PC-9 (cell line): ENCODE data around the gene HIVEP2. TPM values are rescaled to one million over a fixed set of nuclear protein-coding genes. Genes with fewer than 3 reads are reported as not detected.

Source experiments
- BruUV-seq: library from RNA; stranded (reverse); fragments of 400-500 nt; replicated peaks from 2 replicates; lab custom pipeline; 2021; lab: Mats Ljungman, UMichigan
- CTCF ChIA-PET: fragments of 300-600 bp; sonication (Branson Sonifier 250); formaldehyde crosslinking; loops from one replicate; lab custom pipeline; 2022; ENCODE audit warnings: antibody characterized with exemption; lab: Charles Lee
- POLR2A ChIA-PET: fragments of 300-600 bp; sonication (Branson Sonifier 250); formaldehyde crosslinking; loops from one replicate; lab custom pipeline; 2022; ENCODE audit warnings: antibody characterized with exemption; ENCODE audit not compliant: unreplicated experiment; lab: Charles Lee
- DNase-seq, 2 experiments: peaks; one replicate each; pipeline versions ENCODE4 v3.0.0 to v3.0.0-alpha.2; 2015 to 2022; ENCODE audit warnings: mixed read lengths in 1 of 2
- H2AFZ ChIP-seq: fragments of 200-600 bp; sonication (generic); 2 replicates; pipeline ENCODE4 v1.8.1; 2017; ENCODE audit warnings: antibody characterized with exemption
- H3F3A ChIP-seq: fragments of 200-600 bp; sonication (generic); 2 replicates; pipeline ENCODE4 v1.8.1; 2017; ENCODE audit warnings: antibody characterized with exemption, mild to moderate bottlenecking, low read depth; ENCODE audit not compliant: insufficient read depth
- H3K27ac ChIP-seq: fragments of 200-600 bp; sonication (generic); 2 replicates; pipeline ENCODE4 v1.6.1; 2016; ENCODE audit warnings: mixed run types
- H3K27me3 ChIP-seq: fragments of 200-600 bp; sonication (generic); 2 replicates; pipeline ENCODE4 v1.6.1; 2016; ENCODE audit warnings: low read depth, mixed run types; ENCODE audit not compliant: insufficient read depth
- H3K36me3 ChIP-seq: fragments of 200-600 bp; sonication (generic); 2 replicates; pipeline ENCODE4 v1.6.1; 2016; ENCODE audit warnings: low read depth, mixed run types
- H3K4me1 ChIP-seq: fragments of 200-600 bp; sonication (generic); replicated peaks from 2 replicates; pipeline ENCODE4 v1.6.1; 2016; ENCODE audit warnings: mixed run types; ENCODE audit not compliant: insufficient read depth
- H3K4me2 ChIP-seq: fragments of 200-600 bp; sonication (generic); 2 replicates; pipeline ENCODE4 v1.6.1; 2017; ENCODE audit warnings: mixed run types
- H3K4me3 ChIP-seq: fragments of 200-600 bp; sonication (generic); 2 replicates; pipeline ENCODE4 v1.6.1; 2016; ENCODE audit warnings: mixed run types
- H3K79me2 ChIP-seq: fragments of 200-600 bp; sonication (generic); 2 replicates; pipeline ENCODE4 v1.6.1; 2017; ENCODE audit warnings: low read depth, mixed run types
- H3K9me2 ChIP-seq: fragments of 200-600 bp; sonication (generic); 2 replicates; pipeline ENCODE4 v1.8.1; 2017; ENCODE audit warnings: mild to moderate bottlenecking; ENCODE audit not compliant: insufficient read depth
- H3K9me3 ChIP-seq: fragments of 200-600 bp; sonication (generic); 2 replicates; pipeline ENCODE4 v1.8.1; 2016; ENCODE audit warnings: low read depth; ENCODE audit not compliant: insufficient read depth
- H4K20me1 ChIP-seq: fragments of 200-600 bp; sonication (generic); 2 replicates; pipeline ENCODE4 v1.8.1; 2017; ENCODE audit not compliant: insufficient read depth
- EZH2 ChIP-seq: fragments of 200-600 bp; sonication (generic); IDR thresholded peaks from 2 replicates; pipeline ENCODE4 v1.8.0; 2017; ENCODE audit warnings: antibody characterized with exemption, low read depth
- intact Hi-C: fragments of 100-400 bp; cut with micrococcal nuclease; formaldehyde crosslinking; loops from one replicate; pipeline ENCODE4 v1.10.0; 2022; ENCODE audit not compliant: unreplicated experiment
- total RNA-seq: library from RNA; stranded (reverse); gene quantifications from 2 replicates; pipeline ENCODE4 v1.2.3, GENCODE V29; 2021
- TF ChIP-seq, protein P1 (sequence below): fragments of 200-600 bp; sonication (generic); conservative IDR thresholded peaks from 2 replicates; pipeline ENCODE4 v1.6.1; 2017; ENCODE audit warnings: mixed run types, antibody characterized with exemption, mild to moderate bottlenecking, moderate library complexity

HIVEP2 gene
- total RNA-seq, 1 experiment from 2014 or later, result 10.3 TPM

DNA sequence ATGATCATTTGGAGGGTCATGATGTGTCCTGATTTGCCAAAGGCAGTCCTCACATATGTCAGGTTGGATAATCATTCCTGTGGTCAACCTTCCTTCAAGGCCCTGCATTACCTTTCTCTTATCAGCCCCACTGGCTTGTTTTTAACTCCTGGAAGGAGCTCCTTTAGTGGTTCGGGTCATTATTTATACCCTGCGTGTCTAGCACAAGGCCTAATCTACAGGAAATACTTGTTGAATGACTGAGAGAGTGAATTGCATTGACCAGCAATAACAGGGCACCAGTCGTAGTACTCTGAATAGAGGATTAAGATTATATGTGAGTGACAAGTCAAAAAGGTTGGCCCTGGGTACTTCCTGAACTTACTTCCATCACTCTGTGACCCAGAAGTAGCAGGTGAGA is 4.5 kb downstream of the HIVEP2 start:
- Histone ChIP-seq H3K79me2 (peaks cover 86% of the 10 kb centered on the region), H3K4me3 (no peak overlapping the region), H3K27me3 (no peaks in the 10 kb centered on the region), H3K9me2 (no peaks in the 10 kb centered on the region), H3K4me2 (no peak overlapping the region), H4K20me1 (no peaks in the 10 kb centered on the region; the same call in 1 of the 2 replicates), H2AFZ (no peak overlapping the region), H3K4me1 (peaks cover 26% of the 10 kb centered on the region), H3K36me3 (no peaks in the 10 kb centered on the region), H3F3A (no peaks in the 10 kb centered on the region), H3K27ac (no peak overlapping the region), H3K9me3 (no peaks in the 10 kb centered on the region)
- intact Hi-C loops, result loop anchor here (10.0 kb wide), 1 partner anchor 734 kb away; the partner anchor contains the start of gene PHACTR2
- CTCF ChIA-PET, result no interaction called here
- POLR2A ChIA-PET, result no interaction called here
- BruUV-seq, result no TSS peak
- no peak for DNase-seq
- TF ChIP-seq EZH2, result no peak
- TF ChIP-seq, protein P1, sequence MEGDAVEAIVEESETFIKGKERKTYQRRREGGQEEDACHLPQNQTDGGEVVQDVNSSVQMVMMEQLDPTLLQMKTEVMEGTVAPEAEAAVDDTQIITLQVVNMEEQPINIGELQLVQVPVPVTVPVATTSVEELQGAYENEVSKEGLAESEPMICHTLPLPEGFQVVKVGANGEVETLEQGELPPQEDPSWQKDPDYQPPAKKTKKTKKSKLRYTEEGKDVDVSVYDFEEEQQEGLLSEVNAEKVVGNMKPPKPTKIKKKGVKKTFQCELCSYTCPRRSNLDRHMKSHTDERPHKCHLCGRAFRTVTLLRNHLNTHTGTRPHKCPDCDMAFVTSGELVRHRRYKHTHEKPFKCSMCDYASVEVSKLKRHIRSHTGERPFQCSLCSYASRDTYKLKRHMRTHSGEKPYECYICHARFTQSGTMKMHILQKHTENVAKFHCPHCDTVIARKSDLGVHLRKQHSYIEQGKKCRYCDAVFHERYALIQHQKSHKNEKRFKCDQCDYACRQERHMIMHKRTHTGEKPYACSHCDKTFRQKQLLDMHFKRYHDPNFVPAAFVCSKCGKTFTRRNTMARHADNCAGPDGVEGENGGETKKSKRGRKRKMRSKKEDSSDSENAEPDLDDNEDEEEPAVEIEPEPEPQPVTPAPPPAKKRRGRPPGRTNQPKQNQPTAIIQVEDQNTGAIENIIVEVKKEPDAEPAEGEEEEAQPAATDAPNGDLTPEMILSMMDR, result no peak

DNA sequence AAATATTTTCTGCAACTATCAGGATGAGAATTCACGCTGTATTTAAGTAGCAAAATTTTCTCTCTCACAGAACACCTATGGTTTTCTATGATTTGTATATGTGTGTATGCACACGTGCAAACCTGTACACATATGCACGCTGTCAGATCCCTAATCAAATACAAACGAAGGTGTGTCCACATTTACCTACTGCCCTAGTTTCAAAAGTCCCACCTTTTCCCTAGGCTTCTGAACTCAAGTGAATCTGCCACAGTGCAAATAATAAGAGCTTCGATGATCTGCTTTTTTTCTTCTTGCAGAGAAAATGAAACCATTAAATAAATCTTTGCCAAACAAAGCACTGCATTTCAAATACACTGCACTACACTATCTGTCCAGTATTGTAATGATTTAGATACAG is 6.5 kb downstream of the HIVEP2 start:
- no peak for DNase-seq
- Histone ChIP-seq H3K79me2 (peaks cover 87% of the 10 kb centered on the region), H2AFZ (no peak overlapping the region), H3K9me3 (no peaks in the 10 kb centered on the region), H3K36me3 (no peaks in the 10 kb centered on the region), H3K4me2 (no peak overlapping the region), H3K4me1 (peaks cover 20% of the 10 kb centered on the region), H3K9me2 (no peaks in the 10 kb centered on the region), H3K4me3 (no peak overlapping the region), H4K20me1 (no peaks in the 10 kb centered on the region; the same call in 1 of the 2 replicates), H3K27me3 (no peaks in the 10 kb centered on the region), H3F3A (no peaks in the 10 kb centered on the region), H3K27ac (no peak overlapping the region)
- no TSS peak for BruUV-seq
- TF ChIP-seq, protein P1, result no peak
- no peak for TF ChIP-seq EZH2
- ChIA-PET POLR2A (no interaction called here), CTCF (no interaction called here)
- intact Hi-C loops, result no loop called here

DNA sequence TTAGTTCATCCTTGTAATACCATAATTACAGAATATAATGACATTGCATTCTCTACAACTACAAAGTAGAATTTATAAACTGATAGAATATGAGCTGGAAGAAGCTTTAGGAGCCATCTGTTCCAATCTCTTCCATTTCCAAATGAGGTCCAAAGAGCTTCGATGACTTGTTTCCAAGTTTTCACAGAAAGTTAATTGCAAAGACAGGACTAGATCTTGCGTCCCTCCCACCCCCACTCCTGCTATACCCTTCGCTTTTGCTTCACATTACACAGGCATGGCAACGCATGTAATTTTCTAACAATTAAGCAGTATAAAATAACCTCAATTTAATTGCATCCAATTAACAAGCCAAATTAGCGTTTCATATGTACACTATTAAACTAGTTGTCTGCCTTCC is 7.0 kb downstream of the HIVEP2 start:
- no TSS peak for BruUV-seq

More for the DNA sequence above, 7.0 kb downstream of the HIVEP2 start:
- no peaks in the 10 kb centered on the region for H3K36me3 ChIP-seq
- no peaks in the 10 kb centered on the region for H3K9me3 ChIP-seq
- no peak overlapping the region for H2AFZ ChIP-seq
- H4K20me1 ChIP-seq, result no peaks in the 10 kb centered on the region; the same call in 1 of the 2 replicates
- H3K4me2 ChIP-seq, result no peak overlapping the region
- no peaks in the 10 kb centered on the region for H3K9me2 ChIP-seq
- no peaks in the 10 kb centered on the region for H3F3A ChIP-seq
- H3K79me2 ChIP-seq, result peaks cover 87% of the 10 kb centered on the region
- intact Hi-C loops, result no loop called here
- no peak for TF ChIP-seq EZH2
- TF ChIP-seq, protein P1, result no peak
- no peak for DNase-seq
- peaks cover 14% of the 10 kb centered on the region for H3K4me1 ChIP-seq
- POLR2A ChIA-PET, result no interaction called here
- H3K27me3 ChIP-seq, result no peaks in the 10 kb centered on the region
- no peak overlapping the region for H3K4me3 ChIP-seq
- no peak overlapping the region for H3K27ac ChIP-seq
- CTCF ChIA-PET, result no interaction called here
